HepG2 (cell line): ENCODE data around the gene STXBP4. TPM values are rescaled to one million over a fixed set of nuclear protein-coding genes. Genes with fewer than 3 reads are reported as not detected.

Experiments used
- AHR ChIP-seq: IDR thresholded peaks from 2 replicates; pipeline ENCODE4 v1.6.1; 2018; ENCODE audit warnings: missing genetic modification reagents, missing compliant biosample characterization
- AKAP8 ChIP-seq: sonication (generic); formaldehyde crosslinking; IDR thresholded peaks from 2 replicates; pipeline ENCODE4 v1.5.1; 2020; ENCODE audit warnings: mild to moderate bottlenecking, missing genetic modification reagents
- BORCS8-MEF2B ChIP-seq: sonication (generic); formaldehyde crosslinking; IDR thresholded peaks from 2 replicates; pipeline ENCODE4 v1.8.0; 2022; ENCODE audit warnings: mild to moderate bottlenecking, missing genetic modification reagents
- MYNN ChIP-seq: sonication (generic); formaldehyde crosslinking; IDR thresholded peaks from 2 replicates; pipeline ENCODE4 v1.4.0; 2020; ENCODE audit warnings: mild to moderate bottlenecking, low read depth, missing genetic modification reagents
- PTBP1 ChIP-seq: fragments of 200-400 bp; formaldehyde crosslinking; IDR thresholded peaks from 2 replicates; pipeline ENCODE4 v1.6.1; 2018; ENCODE audit warnings: low read length, low read depth; ENCODE audit not compliant: poor library complexity, severe bottlenecking
- SNAI1 ChIP-seq: sonication (generic); formaldehyde crosslinking; IDR thresholded peaks from 2 replicates; pipeline ENCODE4 v1.5.0; 2020; ENCODE audit warnings: mild to moderate bottlenecking, missing genetic modification reagents, borderline replicate concordance
- SNAPC2 ChIP-seq: sonication (generic); formaldehyde crosslinking; IDR thresholded peaks from 2 replicates; pipeline ENCODE4 v1.8.1; 2022; ENCODE audit warnings: mild to moderate bottlenecking, missing genetic modification reagents
- SUZ12 ChIP-seq: fragments of 150-350 bp; IDR thresholded peaks from 2 replicates; pipeline ENCODE4 v1.6.1; 2014; ENCODE audit warnings: low read depth, low read length
- ZBTB38 ChIP-seq: sonication (generic); formaldehyde crosslinking; IDR thresholded peaks from 2 replicates; pipeline ENCODE4 v1.5.1; 2020; ENCODE audit warnings: mild to moderate bottlenecking, missing genetic modification reagents
- ZFP37 ChIP-seq: sonication (generic); formaldehyde crosslinking; IDR thresholded peaks from 2 replicates; pipeline ENCODE4 v1.4.0; 2020; ENCODE audit warnings: missing genetic modification reagents, borderline replicate concordance
- ZNF430 ChIP-seq: sonication (generic); formaldehyde crosslinking; IDR thresholded peaks from 2 replicates; pipeline ENCODE4 v1.9.0; 2021; ENCODE audit warnings: mild to moderate bottlenecking, missing genetic modification reagents
- ZNF543 ChIP-seq: sonication (generic); formaldehyde crosslinking; IDR thresholded peaks from 2 replicates; pipeline ENCODE4 v1.4.0; 2020; ENCODE audit warnings: mild to moderate bottlenecking, missing genetic modification reagents
- ZNF883 ChIP-seq: sonication (generic); formaldehyde crosslinking; IDR thresholded peaks from 2 replicates; pipeline ENCODE4 v1.5.1; 2020; ENCODE audit warnings: mild to moderate bottlenecking, missing genetic modification reagents; ENCODE audit errors: not compliant biosample characterization
- polyA plus RNA-seq, 8 experiments: library from polyadenylated mRNA; depleted of rRNA in 3 of 8; stranded (reverse) in 7 of 8; unstranded in 1 of 8; fragments of >200 nt; fragmentation: Illumina TruSeq in 4 of 8; extraction: Trizol in 4 of 8; gene quantifications; 2 replicates each; pipeline versions ENCODE4 v1.2.1 to v1.2.3, GENCODE V29; 2011 to 2016; ENCODE audit warnings: low read depth in 4 of 8, missing spikeins in 1 of 8, mixed read lengths in 1 of 8; ENCODE audit not compliant: insufficient read depth in 1 of 8
- total RNA-seq, 5 experiments: library from RNA; depleted of rRNA; stranded (reverse); fragments of >200 nt; fragmentation: Illumina TruSeq; extraction: Trizol; gene quantifications; 2 replicates each; pipeline ENCODE4 v1.2.3, GENCODE V29; 2016; ENCODE audit warnings: low read depth in 1 of 5
- TF ChIP-seq, protein P1 (sequence below): sonication (generic); formaldehyde crosslinking; IDR thresholded peaks from 2 replicates; pipeline ENCODE4 v1.5.0; 2020; ENCODE audit warnings: mild to moderate bottlenecking, missing genetic modification reagents, borderline replicate concordance
- TF ChIP-seq, protein P2 (sequence below): sonication (generic); formaldehyde crosslinking; IDR thresholded peaks from 2 replicates; pipeline ENCODE4; 2020; ENCODE audit warnings: missing genetic modification reagents, mild to moderate bottlenecking, borderline replicate concordance
- TF ChIP-seq, protein P3 (sequence below): sonication (generic); formaldehyde crosslinking; IDR thresholded peaks from 2 replicates; pipeline ENCODE4 v1.4.0; 2020; ENCODE audit warnings: missing genetic modification reagents, borderline replicate concordance

STXBP4 gene
- total and polyA plus RNA-seq, 2 of the 13 experiments (the other 11 are each of a cell fraction or from before 2014, with no cell fraction given), result 8.5 to 36.1 TPM

DNA sequence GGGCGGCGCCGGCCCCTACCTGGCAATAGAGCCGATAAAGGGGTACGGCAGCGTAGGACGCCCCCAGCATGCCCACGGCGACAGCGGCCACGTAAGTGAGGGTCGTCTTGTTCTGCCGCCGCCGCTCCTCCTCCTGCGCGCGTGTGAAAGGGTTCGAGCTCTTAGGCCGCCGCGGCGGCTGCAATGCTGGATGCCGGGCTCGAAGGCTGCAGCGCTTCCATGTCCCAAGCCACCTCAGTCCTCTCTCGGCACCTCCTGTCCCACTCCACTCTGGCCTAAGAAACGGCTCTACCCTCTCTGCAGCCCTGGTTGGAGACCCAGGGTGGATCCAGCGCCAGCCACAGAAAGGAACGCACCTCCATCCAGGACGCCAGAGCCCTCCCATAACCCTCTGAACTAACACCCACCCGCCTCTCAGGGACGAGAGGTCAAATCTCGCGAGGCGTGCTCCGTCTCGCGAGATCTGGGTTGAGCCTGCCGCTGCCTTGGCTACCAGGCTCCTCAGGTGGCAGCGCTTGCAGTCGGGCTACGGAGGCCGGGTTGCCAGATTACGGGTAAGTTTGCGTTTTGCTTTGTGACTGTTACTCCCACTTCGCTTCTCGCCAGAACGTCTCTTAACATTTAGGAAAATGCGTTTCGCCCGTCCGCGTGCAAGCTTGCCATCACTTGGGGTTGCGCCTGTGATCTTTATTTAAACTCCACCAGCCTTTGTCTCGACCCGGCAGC is at the start of gene STXBP4, which contains the start of gene COX11 (continued):
- TF ChIP-seq, protein P1, sequence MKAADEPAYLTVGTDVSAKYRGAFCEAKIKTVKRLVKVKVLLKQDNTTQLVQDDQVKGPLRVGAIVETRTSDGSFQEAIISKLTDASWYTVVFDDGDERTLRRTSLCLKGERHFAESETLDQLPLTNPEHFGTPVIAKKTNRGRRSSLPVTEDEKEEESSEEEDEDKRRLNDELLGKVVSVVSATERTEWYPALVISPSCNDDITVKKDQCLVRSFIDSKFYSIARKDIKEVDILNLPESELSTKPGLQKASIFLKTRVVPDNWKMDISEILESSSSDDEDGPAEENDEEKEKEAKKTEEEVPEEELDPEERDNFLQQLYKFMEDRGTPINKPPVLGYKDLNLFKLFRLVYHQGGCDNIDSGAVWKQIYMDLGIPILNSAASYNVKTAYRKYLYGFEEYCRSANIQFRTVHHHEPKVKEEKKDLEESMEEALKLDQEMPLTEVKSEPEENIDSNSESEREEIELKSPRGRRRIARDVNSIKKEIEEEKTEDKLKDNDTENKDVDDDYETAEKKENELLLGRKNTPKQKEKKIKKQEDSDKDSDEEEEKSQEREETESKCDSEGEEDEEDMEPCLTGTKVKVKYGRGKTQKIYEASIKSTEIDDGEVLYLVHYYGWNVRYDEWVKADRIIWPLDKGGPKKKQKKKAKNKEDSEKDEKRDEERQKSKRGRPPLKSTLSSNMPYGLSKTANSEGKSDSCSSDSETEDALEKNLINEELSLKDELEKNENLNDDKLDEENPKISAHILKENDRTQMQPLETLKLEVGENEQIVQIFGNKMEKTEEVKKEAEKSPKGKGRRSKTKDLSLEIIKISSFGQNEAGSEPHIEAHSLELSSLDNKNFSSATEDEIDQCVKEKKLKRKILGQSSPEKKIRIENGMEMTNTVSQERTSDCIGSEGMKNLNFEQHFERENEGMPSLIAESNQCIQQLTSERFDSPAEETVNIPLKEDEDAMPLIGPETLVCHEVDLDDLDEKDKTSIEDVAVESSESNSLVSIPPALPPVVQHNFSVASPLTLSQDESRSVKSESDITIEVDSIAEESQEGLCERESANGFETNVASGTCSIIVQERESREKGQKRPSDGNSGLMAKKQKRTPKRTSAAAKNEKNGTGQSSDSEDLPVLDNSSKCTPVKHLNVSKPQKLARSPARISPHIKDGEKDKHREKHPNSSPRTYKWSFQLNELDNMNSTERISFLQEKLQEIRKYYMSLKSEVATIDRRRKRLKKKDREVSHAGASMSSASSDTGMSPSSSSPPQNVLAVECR (CRISPR knock-in tag), result peak; percentile 91
- TF ChIP-seq SNAI1 (peak; percentile 85; the same call in 1 of the 2 replicates), AHR (0 out of 2 replicates have a peak, but pooled peaks have one; percentile 35), ZNF883 (CRISPR knock-in tag) (peak; percentile 35), MYNN (CRISPR knock-in tag) (peak; percentile 74), SUZ12 (no peak), PTBP1 (no peak), ZNF430 (no peak; the same call in none of the 2 replicates), AKAP8 (CRISPR knock-in tag) (no peak), ZNF543 (CRISPR knock-in tag) (peak; percentile 48; the same call in 1 of the 2 replicates), ZBTB38 (CRISPR knock-in tag) (no peak), BORCS8-MEF2B (CRISPR knock-in tag) (peak; percentile 89; the same call in 1 of the 2 replicates), ZFP37 (CRISPR knock-in tag) (peak; percentile 82), SNAPC2 (0 out of 2 replicates have a peak, but pooled peaks have one; percentile 83)
- TF ChIP-seq, protein P2, sequence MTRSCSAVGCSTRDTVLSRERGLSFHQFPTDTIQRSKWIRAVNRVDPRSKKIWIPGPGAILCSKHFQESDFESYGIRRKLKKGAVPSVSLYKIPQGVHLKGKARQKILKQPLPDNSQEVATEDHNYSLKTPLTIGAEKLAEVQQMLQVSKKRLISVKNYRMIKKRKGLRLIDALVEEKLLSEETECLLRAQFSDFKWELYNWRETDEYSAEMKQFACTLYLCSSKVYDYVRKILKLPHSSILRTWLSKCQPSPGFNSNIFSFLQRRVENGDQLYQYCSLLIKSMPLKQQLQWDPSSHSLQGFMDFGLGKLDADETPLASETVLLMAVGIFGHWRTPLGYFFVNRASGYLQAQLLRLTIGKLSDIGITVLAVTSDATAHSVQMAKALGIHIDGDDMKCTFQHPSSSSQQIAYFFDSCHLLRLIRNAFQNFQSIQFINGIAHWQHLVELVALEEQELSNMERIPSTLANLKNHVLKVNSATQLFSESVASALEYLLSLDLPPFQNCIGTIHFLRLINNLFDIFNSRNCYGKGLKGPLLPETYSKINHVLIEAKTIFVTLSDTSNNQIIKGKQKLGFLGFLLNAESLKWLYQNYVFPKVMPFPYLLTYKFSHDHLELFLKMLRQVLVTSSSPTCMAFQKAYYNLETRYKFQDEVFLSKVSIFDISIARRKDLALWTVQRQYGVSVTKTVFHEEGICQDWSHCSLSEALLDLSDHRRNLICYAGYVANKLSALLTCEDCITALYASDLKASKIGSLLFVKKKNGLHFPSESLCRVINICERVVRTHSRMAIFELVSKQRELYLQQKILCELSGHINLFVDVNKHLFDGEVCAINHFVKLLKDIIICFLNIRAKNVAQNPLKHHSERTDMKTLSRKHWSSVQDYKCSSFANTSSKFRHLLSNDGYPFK, result peak; percentile 88; the same call in 1 of the 2 replicates
- TF ChIP-seq, protein P3, sequence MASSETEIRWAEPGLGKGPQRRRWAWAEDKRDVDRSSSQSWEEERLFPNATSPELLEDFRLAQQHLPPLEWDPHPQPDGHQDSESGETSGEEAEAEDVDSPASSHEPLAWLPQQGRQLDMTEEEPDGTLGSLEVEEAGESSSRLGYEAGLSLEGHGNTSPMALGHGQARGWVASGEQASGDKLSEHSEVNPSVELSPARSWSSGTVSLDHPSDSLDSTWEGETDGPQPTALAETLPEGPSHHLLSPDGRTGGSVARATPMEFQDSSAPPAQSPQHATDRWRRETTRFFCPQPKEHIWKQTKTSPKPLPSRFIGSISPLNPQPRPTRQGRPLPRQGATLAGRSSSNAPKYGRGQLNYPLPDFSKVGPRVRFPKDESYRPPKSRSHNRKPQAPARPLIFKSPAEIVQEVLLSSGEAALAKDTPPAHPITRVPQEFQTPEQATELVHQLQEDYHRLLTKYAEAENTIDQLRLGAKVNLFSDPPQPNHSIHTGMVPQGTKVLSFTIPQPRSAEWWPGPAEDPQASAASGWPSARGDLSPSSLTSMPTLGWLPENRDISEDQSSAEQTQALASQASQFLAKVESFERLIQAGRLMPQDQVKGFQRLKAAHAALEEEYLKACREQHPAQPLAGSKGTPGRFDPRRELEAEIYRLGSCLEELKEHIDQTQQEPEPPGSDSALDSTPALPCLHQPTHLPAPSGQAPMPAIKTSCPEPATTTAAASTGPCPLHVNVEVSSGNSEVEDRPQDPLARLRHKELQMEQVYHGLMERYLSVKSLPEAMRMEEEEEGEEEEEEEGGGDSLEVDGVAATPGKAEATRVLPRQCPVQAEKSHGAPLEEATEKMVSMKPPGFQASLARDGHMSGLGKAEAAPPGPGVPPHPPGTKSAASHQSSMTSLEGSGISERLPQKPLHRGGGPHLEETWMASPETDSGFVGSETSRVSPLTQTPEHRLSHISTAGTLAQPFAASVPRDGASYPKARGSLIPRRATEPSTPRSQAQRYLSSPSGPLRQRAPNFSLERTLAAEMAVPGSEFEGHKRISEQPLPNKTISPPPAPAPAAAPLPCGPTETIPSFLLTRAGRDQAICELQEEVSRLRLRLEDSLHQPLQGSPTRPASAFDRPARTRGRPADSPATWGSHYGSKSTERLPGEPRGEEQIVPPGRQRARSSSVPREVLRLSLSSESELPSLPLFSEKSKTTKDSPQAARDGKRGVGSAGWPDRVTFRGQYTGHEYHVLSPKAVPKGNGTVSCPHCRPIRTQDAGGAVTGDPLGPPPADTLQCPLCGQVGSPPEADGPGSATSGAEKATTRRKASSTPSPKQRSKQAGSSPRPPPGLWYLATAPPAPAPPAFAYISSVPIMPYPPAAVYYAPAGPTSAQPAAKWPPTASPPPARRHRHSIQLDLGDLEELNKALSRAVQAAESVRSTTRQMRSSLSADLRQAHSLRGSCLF (CRISPR knock-in tag), result no peak; the same call in 1 of the 2 replicates
